ENCODE measurements around the gene IFT80. TPM values are rescaled to one million over a fixed set of nuclear protein-coding genes. Genes with fewer than 3 reads are reported as not detected.
"Not testable (repeated sequence)": the region's sequence is repeated elsewhere in the genome, so short reads cannot be mapped to it uniquely, and the experiment has no call there.

The IFT80 gene
- total RNA-seq, 4 donors from 2014 or later, result 19.5 to 57.5 (median 31.6) TPM

DNA sequence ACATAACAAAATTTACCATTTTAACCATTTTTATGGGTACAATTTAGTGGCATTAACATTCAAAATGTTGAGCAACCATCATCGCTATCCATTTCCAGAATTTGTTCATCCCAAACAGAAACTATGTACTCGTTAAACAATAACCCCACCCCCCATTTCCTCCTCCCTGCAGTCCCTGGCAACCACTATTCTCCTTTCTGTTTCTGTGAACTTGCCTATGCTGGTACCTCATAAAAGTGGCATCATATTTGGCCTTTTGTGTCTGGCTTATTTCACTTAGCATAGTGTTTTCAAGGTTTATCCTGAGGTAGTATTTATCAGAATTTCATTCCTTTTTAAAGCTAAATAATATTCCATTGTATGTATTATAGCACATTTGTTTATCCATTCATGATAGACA, 141.4 kb downstream of the IFT80 start:
- H3K27ac ChIP-seq, result no peak overlapping the region
- H3K27me3 ChIP-seq, result no peaks in the 10 kb centered on the region
- H3K9me3 ChIP-seq, result no peaks in the 10 kb centered on the region
- peaks cover 0 to 32% (median 0%) of the 10 kb centered on the region in 3 donors for H3K36me3 ChIP-seq
- no peak overlapping the region for H3K4me3 ChIP-seq
- H3K4me1 ChIP-seq, result no peaks in the 10 kb centered on the region
- TF ChIP-seq EP300 (IDR thresholded peaks at IDR 0.05) (no peak), CTCF (IDR thresholded peaks at IDR 0.05) (no peak), POLR2A (IDR thresholded peaks at IDR 0.05) (no peak)
- no peak for DNase-seq (ENCODE audit: low spot score in 2 of 2)
- WGBS, 2 donors, result 82 to 85% methylated on average over 2 of the region's 2 CpGs

GRCh38 chr3:160253298-160253697, 145.7 kb downstream of the IFT80 start:
- no peak overlapping the region for H3K4me3 ChIP-seq
- no peak overlapping the region for H3K27ac ChIP-seq
- no peak for DNase-seq (ENCODE audit: low spot score in 2 of 2)
- no peak for TF ChIP-seq CTCF (IDR thresholded peaks at IDR 0.05)
- TF ChIP-seq POLR2A (IDR thresholded peaks at IDR 0.05), result no peak
- TF ChIP-seq EP300 (IDR thresholded peaks at IDR 0.05), result no peak
- H3K36me3 ChIP-seq, result peaks cover 0 to 23% (median 0%) of the 10 kb centered on the region in 3 donors
- H3K9me3 ChIP-seq, result no peaks in the 10 kb centered on the region
- no peaks in the 10 kb centered on the region for H3K27me3 ChIP-seq
- H3K4me1 ChIP-seq, result no peaks in the 10 kb centered on the region

GRCh38 chr3:160247766-160248165, 151.3 kb downstream of the IFT80 start:
- H3K27ac ChIP-seq, result no peak overlapping the region
- 71 to 78% methylated on average over 1 of the region's 1 CpG for WGBS, 2 donors
- TF ChIP-seq EP300 (IDR thresholded peaks at IDR 0.05), result no peak
- TF ChIP-seq POLR2A (IDR thresholded peaks at IDR 0.05), result no peak
- no peak for TF ChIP-seq CTCF (IDR thresholded peaks at IDR 0.05)
- H3K9me3 ChIP-seq, result no peaks in the 10 kb centered on the region
- no peaks in the 10 kb centered on the region for H3K36me3 ChIP-seq
- DNase-seq (ENCODE audit: low spot score in 2 of 2), result no peak
- no peaks in the 10 kb centered on the region for H3K4me1 ChIP-seq
- no peaks in the 10 kb centered on the region for H3K27me3 ChIP-seq
- no peak overlapping the region for H3K4me3 ChIP-seq

- no peak overlapping the region for H3K27ac ChIP-seq
- TF ChIP-seq EP300 (IDR thresholded peaks at IDR 0.05), result no peak
- TF ChIP-seq POLR2A (IDR thresholded peaks at IDR 0.05), result no peak
- no peak for TF ChIP-seq CTCF (IDR thresholded peaks at IDR 0.05)
- DNase-seq (ENCODE audit: low spot score in 2 of 2), result no peak
- no peaks in the 10 kb centered on the region for H3K27me3 ChIP-seq
- no peak overlapping the region for H3K4me3 ChIP-seq
- WGBS, 2 donors, result 95% methylated on average over 9 of the region's 9 CpGs
- H3K36me3 ChIP-seq, result no peaks in the 10 kb centered on the region
- H3K4me1 ChIP-seq, result no peaks in the 10 kb centered on the region
- no peaks in the 10 kb centered on the region for H3K9me3 ChIP-seq
These were observed 153.7 kb downstream of the IFT80 start for GRCh38 chr3:160245261-160245800.

DNA sequence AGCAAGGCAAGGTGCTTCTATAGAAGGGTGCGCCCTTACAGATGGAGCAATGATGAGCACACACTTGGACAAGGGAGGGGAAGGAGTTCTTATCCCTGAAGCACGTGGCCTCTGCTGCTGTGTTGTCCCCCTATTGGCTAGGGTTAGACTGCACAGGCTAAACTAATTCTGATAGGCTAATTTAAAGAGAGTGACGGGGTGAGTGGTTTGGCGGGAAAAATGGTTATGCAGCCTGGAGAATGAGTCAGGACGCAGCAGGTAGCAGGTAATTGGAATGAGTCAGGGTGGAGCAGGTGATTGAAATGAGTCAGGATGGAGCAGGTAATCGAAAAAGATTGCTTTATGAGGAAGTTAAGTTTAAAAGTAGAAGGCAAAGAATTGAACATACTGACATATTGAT, 158.3 kb downstream of the IFT80 start:
- not testable (repeated sequence) for H3K27ac ChIP-seq; H3K27me3 ChIP-seq; H3K36me3 ChIP-seq; H3K9me3 ChIP-seq; H3K4me1 ChIP-seq; H3K4me3 ChIP-seq; DNase-seq (ENCODE audit: low spot score in 2 of 2)
- WGBS, 2 donors, result 91 to 92% methylated on average over 6 of the region's 6 CpGs

GRCh38 chr3:160232014-160232413, 167.0 kb downstream of the IFT80 start:
- TF ChIP-seq CTCF (IDR thresholded peaks at IDR 0.05) (no peak), POLR2A (IDR thresholded peaks at IDR 0.05) (no peak), EP300 (IDR thresholded peaks at IDR 0.05) (no peak)
- Histone ChIP-seq H3K9me3 (no peaks in the 10 kb centered on the region), H3K4me3 (no peak overlapping the region), H3K27ac (no peak overlapping the region), H3K27me3 (peaks cover 0 to 32% of the 10 kb centered on the region in 2 donors), H3K4me1 (no peaks in the 10 kb centered on the region), H3K36me3 (no peaks in the 10 kb centered on the region)
- WGBS, 2 donors, result 73 to 88% methylated on average over 3 of the region's 3 CpGs
- no peak for DNase-seq (ENCODE audit: low spot score in 2 of 2)
